GM19467 (cell line): ENCODE results near the gene FGB.

Experiments
- ATAC-seq: cut with Tn5 transposase; IDR thresholded peaks from one replicate; pipeline ENCODE4 v1.9.1; 2021; ENCODE audit warnings: mild to moderate bottlenecking, moderate library complexity; ENCODE audit not compliant: unreplicated experiment

The FGB gene

DNA sequence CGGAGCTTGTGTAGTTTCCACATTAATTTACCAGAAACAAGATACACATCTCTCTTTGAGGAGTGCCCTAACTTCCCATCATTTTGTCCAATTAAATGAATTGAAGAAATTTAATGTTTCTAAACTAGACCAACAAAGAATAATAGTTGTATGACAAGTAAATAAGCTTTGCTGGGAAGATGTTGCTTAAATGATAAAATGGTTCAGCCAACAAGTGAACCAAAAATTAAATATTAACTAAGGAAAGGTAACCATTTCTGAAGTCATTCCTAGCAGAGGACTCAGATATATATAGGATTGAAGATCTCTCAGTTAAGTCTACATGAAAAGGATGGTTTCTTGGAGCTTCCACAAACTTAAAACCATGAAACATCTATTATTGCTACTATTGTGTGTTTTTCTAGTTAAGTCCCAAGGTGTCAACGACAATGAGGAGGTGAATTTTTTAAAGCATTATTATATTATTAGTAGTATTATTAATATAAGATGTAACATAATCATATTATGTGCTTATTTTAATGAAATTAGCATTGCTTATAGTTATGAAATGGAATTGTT, at the start of gene FGB:
Gene FGB, plus strand, starts transcription at position 315 of the 558 bp plus-strand sequence. Its CDS starts 8 bp downstream, at position 323.
- no peak for ATAC-seq

- ATAC-seq: no peak
Observed at GRCh38 chr4:154516318-154517029, 46.3 kb upstream of the FGB start.

DNA sequence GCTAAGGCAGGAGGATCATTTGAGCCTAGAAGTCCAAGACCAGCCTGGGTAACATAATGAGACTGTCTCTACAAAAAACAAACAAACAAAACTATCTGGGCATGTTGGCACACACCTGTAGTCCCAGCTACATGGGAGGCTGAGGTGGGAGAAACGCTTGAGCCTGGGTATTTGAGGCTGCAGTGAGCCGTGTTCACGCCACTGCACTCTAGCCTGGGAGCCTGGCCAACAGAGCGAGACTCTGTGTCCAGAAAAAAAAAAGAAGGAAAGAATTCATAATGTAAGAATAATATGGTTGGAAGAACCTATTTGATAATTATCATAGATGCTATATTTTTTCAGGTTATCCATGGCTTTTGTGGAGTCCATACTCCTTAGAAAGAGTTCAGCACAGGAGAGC, 45.2 kb upstream of the FGB start:
- no peak for ATAC-seq

DNA sequence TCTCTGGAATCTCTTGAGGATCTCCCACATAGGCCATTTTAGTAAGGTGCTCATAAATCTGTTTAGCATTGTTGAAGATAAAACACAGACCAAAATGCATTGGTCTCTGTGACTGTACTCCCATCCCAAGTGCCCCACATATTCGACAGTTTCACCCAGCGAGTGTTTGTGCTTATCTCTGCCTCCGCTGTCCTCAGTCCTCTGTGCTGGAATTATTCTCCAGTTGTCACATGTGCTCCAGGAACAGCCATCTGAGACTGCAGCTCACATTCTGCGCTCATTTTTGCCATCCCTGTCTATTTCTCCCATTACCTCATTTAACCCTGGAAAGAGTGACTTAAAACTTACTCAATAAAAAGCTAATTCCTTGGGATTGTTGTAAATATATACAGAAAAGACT, 43.6 kb upstream of the FGB start:
- ATAC-seq: no peak

DNA sequence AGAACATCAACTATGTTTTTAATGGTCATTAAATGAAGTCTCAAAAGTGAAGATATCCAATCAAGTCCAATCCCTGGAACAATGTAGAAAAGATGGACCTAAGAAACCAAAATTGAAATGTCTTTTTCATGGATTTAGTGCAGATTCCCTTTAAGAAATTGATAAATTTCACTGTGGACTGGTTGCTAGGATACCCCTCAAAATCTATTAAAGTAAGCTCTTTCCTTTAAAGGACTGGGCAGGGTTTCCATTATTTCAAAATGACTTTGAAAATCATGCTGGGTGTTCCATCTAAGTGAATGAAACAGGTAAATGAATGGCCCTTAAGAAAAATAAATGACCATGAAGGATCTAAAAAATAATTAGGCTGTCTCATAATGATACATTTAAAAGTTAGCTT, 41.2 kb upstream of the FGB start:
- ATAC-seq: no peak

DNA sequence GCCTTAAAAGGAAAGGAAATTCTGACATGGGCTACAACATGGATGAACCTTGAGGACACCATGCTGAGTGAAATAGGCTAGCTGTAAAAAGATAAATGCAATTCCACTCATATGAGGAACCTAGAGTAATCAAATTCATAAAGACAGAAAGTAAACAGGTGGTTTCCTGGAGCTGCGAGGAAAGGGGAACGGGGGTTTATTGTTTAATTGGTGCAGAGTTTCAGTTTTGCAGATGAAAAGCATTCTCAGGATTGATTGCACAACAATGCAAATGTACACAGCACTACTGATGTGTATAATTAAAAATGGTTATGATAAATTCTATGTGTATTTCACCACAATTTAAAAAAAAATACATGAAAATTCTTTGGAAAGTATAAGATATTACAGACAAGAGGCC, 36.7 kb upstream of the FGB start:
- ATAC-seq: no peak

DNA sequence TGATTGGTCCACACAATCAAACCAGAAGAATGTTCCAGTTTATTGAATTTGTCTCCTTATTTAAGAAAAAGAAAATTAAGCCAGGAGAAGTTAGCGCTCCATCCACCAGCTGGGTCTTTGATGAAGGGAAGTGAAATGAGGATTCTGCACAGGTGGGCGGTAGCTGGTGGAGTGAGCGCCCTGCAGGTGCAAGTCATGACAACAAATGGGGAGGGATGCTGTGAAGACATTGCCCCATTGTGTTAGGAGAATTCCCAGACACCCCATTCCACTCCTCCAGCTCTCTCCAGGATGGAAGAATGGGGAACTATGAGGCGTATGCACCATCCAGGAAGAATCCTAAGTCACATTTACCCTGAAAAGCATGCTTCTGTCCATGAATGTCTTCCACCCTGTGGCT, 35.5 kb upstream of the FGB start:
- no peak for ATAC-seq

DNA sequence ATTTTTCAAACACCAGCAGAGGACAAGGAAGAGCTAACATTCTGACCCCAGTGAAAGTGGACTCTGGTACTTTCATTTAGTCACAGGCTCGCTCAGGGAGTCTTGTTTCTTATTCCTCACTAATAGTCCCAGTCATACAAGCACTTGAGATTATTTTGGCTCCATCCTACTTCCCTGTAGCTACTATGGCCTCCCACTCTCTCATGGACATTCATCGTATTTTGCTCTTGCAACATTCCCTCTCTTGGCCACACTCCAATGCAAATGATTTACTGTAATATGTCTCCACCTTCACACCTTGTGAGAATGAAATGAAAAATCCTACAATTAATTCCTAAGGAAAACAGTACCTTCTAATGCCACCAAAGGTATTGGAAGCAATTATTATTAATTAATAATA, 33.9 kb upstream of the FGB start:
- ATAC-seq: no peak

DNA sequence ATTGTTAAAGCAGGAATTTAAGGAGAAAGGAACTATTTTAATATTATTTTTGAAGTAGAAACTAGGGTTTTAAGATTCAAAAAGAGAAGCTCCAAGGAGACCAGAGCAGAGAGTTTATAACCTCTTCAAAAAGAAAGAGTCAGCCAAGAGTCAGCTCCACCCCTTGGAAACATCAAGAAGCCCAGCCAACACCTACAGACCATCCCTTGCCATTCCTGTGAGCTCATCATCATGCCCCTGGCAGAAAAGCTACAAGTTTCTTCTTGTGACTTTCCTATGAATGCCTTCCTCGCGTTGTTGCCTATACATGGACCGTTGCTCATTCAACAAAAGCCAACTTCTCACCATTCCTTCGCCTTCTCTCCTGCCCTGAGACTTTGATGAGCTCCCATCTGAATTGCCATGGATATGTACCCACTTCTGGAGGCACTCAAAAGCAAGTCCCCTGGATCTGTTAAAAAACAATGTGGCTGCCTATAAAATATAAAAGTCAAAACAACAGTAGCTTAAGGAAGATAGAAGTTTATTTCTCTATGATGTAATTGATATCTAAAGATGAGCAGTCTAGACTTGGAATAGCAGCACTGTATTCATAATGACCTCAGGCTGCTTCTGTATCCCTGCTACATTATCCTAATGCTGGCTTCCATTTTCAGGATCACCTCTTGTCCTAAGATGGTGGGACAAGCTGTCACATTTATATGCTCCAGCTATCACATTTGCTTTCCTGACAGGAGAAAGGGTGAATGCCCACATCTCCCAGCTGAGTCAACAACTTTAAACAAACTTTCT, 32.9 kb upstream of the FGB start:
- no peak for ATAC-seq

- ATAC-seq: no peak
Observed at GRCh38 chr4:154534296-154534695, 28.5 kb upstream of the FGB start.

DNA sequence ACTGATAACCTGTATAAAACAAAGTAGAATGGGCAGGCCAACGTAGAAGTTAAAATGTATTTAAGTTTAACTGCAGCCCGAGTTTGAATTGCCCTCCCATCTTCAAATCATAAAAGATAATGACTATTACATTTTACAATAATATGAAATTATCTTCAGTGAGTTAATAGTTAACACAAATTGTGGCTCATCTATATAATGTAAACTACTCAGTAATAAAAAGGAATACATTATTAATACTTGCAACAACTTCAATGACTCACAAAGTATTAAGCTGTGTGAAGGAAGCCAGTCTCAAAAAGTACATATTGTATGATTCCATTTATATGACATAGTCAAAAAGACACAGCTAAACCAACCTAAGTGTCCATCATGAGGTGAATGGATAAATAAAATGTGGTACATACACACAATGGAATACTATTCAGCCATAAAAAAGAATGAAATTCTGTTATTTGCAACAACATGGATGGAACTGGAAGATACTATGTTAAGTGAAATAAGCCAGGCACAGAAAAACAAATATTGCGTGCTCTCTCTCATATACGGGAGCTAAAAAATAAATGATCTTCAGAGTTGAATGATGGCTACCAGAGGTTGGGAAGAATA, 20.4 kb upstream of the FGB start:
- ATAC-seq: no peak

- no peak for ATAC-seq
Observed at GRCh38 chr4:154545689-154546088, 17.1 kb upstream of the FGB start.

DNA sequence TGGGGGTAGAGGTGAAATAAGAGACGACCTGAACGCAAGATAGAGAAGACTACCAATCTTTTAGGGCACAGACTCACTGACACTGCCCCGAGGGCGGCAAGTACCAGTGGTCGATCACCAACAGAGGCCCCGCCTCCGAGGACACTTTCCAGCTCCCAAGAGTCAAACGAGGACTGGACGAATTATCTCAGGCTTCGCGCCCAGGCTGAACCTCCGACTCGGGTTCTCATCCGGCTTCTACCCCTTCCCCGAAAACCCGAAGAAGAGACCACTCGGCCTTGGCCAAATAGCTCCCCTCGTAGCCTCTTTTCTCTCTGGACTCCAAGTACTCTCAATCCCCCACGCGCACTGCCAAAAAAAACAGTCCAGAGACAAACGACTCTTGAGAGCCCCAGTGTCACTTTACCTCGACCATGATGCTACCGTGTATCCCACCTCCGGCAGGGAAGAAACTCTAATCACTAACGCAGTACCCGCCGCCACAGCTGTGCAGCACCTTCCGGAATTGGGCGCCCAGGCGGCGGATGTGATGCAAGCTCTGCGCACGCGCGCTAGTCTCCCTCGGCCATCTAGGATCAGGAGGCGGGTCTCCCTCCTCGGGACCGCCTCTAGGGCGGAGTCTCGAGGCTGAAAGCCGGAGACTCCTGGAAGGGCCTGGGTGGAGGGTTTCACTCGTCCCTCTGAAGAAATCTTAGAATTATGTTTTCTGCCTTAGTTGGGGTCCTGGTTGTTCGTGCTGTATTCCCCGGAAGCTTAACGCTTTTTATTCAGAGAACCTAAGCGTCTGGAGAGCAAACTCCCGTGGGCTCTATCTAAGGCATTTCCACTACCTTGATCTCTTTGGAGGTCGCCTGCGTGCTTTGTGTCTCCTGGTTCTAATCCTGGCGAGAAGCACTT, 12.7 kb upstream of the FGB start, which contains the start of gene PLRG1:
Gene PLRG1, minus strand, starts transcription at position 507 of the 897 bp plus-strand sequence. Its CDS starts 92 bp downstream, at position 415.
- peak; percentile 99 for ATAC-seq

DNA sequence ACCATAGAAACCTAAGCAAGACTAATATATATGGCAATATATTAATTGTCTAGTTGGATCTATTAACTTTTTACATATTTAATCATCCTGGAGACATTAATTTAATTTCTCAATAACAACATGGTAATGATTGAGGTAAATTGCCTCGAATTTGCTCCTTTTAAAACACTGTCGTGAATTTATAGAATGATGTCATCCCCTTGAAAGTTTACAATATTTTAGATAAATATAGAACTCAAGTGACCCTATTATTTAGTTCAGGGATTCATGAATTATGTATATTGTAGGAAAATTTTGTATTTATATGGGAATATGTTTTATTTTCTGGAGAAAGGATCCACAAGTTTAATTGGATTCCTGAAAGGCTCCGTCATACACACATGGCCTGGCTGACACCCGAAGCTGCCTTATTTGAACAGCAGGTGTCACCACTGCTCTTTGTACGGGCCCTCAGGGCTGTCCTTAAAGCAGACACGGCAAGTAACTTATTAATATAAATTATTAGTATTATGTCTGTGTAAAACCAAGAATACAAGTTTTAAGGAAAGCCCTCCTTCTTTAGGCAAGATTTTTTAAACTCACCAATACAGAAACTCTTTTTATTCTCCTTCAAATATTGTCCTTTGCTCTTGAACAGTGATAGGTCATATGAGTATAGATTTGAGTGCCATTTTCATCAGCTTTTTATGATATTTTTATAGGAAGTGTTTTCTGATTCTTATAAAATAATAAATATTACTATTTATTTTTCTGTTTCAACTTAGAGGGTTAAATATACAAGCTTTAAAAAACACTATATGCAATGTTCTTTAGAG, 10.7 kb upstream of the FGB start:
- ATAC-seq: peak; percentile 57

- no peak for ATAC-seq
Observed at GRCh38 chr4:154559141-154559493, 3.7 kb upstream of the FGB start.

DNA sequence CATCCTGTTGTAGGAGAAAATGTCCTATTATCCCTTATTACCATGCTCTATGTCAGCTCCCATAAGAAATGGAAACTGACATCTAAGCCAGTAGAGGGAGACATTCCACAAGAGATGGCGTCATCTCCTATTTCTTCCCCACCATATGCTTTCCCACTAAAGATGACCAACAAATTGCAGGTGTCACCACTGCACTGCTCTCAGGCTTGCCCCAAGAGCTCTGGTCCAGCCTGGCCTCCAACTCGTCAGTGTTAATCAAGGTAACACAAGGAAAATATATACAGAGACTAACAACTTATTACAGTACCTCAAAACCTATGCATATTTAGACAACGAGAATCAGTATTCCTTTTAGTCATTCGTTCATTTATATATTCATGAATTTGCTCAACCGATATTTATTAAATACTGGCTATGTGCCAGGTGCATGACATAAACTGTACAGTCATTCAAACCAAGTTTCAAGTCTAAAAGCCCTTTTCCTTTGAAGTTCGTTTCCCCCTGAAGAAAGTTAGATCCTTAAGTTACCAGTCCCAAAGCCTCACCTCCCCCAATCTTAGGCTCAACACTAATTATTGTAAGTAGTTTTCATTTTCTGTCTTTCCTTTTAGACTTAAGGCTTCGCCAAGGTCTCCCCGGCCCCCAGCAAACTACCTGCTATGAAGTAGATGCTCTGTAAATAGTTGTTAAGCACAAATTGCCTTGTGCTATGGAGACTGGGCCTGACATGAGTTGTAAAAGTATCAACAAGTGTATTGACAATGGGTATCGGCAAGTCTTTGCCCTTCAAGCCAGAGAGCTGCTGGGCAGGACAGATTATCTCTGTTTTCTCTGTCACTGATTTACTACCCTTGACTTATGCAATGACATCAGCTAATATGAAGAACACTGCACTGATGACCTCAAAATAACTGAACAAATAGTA, 3.1 kb upstream of the FGB start:
- peak; percentile 89 for ATAC-seq

DNA sequence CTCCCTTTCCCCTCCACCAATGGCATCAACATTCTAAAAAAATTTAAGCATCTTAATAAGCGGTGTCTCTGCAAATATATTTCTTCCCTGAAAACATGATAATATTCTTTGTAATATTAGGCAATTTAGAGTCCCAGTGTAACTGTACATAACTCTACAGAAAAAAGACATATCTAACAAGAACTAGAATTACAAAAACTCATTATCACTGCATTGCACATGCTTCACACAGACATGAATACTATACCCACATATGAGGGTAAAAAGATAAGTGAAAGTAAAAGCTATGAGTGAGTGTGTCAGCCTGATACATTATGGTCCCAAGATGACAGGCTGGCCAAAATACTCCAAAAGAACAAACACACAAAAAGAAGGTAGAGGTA, 2.4 kb upstream of the FGB start:
- ATAC-seq: no peak

- no peak for ATAC-seq
Observed at GRCh38 chr4:154560824-154561231, 2.0 kb upstream of the FGB start.

GRCh38 chr4:154564311-154564710, 1.5 kb downstream of the FGB start:
- ATAC-seq: no peak
